Measurements from ENCODE around the gene CARS1. TPM values are rescaled to one million over a fixed set of nuclear protein-coding genes. Genes with fewer than 3 reads are reported as not detected.

The CARS1 gene
- total and polyA plus RNA-seq, 2 of the 8 experiments (the other 6 are each of a cell fraction or from before 2014, with no cell fraction given), result 44.1 to 100 TPM

DNA sequence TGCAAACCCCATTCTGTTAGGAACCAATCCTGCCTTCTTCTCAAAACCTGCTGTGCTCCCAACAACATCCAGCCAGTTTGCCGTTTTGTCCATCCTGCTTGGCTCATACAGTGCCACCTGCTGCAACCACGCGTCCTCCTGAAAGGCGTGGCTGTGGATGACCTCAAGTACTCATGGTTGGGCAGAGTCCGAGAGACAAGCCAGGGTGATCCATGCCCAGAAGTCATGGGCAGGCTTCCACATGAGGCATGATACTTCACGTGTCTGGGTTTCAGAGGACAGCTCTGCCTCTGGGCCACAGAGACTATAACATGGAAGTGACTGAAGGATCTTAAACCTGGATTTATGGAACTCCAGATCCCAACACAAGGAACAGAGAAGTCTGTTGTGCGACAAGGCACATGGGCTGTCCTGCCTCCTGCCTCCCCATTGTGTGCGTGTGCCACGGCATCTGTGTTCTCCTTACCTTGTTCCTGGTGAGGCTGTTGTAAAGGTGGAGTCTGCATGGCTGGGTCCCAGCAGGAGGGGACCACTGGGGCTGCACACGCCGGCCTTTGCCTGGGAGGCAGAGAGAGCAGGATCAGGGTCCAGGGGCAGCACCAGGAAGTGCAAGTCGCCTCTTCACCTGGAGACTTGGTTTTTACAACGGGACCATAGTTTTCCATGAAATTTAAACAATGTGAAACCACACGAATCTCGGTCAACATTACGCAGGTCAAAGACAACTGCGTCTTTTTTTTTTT, 15.4 kb downstream of the CARS1 start:
- H2BK20ac ChIP-seq (ENCODE audit: low read length), result no peak overlapping the region
- no peak for TF ChIP-seq SIX5 (IDR thresholded peaks at IDR 0.05; ENCODE audit: low read depth, low read length)
- no peak for TF ChIP-seq PHF8 (conservative IDR thresholded peaks at IDR 0.05; ENCODE audit: low read depth, low read length)
- TF ChIP-seq GABPA (IDR thresholded peaks at IDR 0.05; ENCODE audit: borderline replicate concordance, insufficient read depth, low read length), result no peak
- TF ChIP-seq YY1 (IDR thresholded peaks at IDR 0.05; ENCODE audit: low read depth, low read length), result no peak
- no peak for TF ChIP-seq CTBP2 (IDR thresholded peaks at IDR 0.05; ENCODE audit: borderline replicate concordance, insufficient read depth, insufficient read length, low read length)
- no peak for TF ChIP-seq SAP30 (IDR thresholded peaks at IDR 0.05; ENCODE audit: insufficient read depth, insufficient replicate concordance, low read length)
- no peak for TF ChIP-seq POLR2A (IDR thresholded peaks at IDR 0.05; ENCODE audit: control extremely low read depth in 1 of 2, low read depth in 2 of 2, low read length in 2 of 2)
- no peak for TF ChIP-seq RBBP5 (IDR thresholded peaks at IDR 0.05; ENCODE audit: borderline replicate concordance, low read depth, low read length)
- TF ChIP-seq FOSL1 (IDR thresholded peaks at IDR 0.05; ENCODE audit: insufficient read depth, low read depth, low read length), result no peak
- TF ChIP-seq BCL11A (IDR thresholded peaks at IDR 0.05; ENCODE audit: low read depth in 2 of 2, low read length in 2 of 2), result no peak
- no peak for TF ChIP-seq HDAC6 (IDR thresholded peaks at IDR 0.05; ENCODE audit: low read depth, low read length)
- no peak for TF ChIP-seq MAFK (IDR thresholded peaks at IDR 0.05; ENCODE audit: low read depth, low read length)

More for the DNA sequence above, 15.4 kb downstream of the CARS1 start:
- Histone ChIP-seq H3K4ac (replicated peaks; ENCODE audit: insufficient read length, low read depth, low read length) (no peak overlapping the region), H4K8ac (ENCODE audit: extremely low read depth, insufficient read depth, low read length) (no peak overlapping the region), H3K4me1 (replicated peaks in 1 of 4; ENCODE audit: control insufficient read depth in 3 of 4, insufficient read depth in 4 of 4, low read length in 3 of 4) (peaks cover 0 to 3% (median 0%) of the 10 kb centered on the region in 4 experiments; a peak in 1 of 7 replicates), H2AFZ (ENCODE audit: low read length) (no peak overlapping the region), H2BK120ac (replicated peaks; ENCODE audit: low read depth, low read length) (no peak overlapping the region), H3K18ac (ENCODE audit: extremely low read depth, low read length) (no peak overlapping the region), H4K20me1 (replicated peaks in 1 of 2; ENCODE audit: control insufficient read depth in 1 of 2, insufficient read depth in 2 of 2, low read length in 2 of 2) (peaks cover 23 to 49% of the 10 kb centered on the region in 2 experiments), H3K4me3 (ENCODE audit: extremely low read depth in 1 of 4, insufficient read depth in 2 of 4, low read depth in 3 of 4, low read length in 4 of 4) (no peak overlapping the region), H3K27me3 (replicated peaks in 1 of 4; ENCODE audit: control insufficient read depth in 3 of 4, extremely low read depth in 1 of 4, insufficient read depth in 3 of 4, low read length in 3 of 4) (no peaks in the 10 kb centered on the region), H4K91ac (replicated peaks; ENCODE audit: insufficient read length, low read length) (no peak overlapping the region), H3K56ac (replicated peaks; ENCODE audit: insufficient read length, low read depth, low read length) (no peak overlapping the region), H3K36me3 (ENCODE audit: control insufficient read depth in 2 of 4, insufficient read depth in 4 of 4, low read length in 3 of 4) (peaks cover 8 to 62% (median 26%) of the 10 kb centered on the region in 4 experiments; a peak in 6 of 8 replicates), H2BK15ac (ENCODE audit: low read length) (no peak overlapping the region), H3K14ac (ENCODE audit: insufficient read length) (no peak overlapping the region), H2BK12ac (ENCODE audit: low read depth, low read length) (no peak overlapping the region), H3K9ac (replicated peaks in 1 of 4; ENCODE audit: extremely low read depth in 1 of 4, low read depth in 3 of 4, low read length in 3 of 4) (no peak overlapping the region), H3K79me1 (ENCODE audit: low read depth, low read length) (peaks cover 24% of the 10 kb centered on the region), H3K27ac (ENCODE audit: low read depth, low read length) (no peak overlapping the region), H3K23ac (ENCODE audit: insufficient read length) (no peak overlapping the region), H3K79me2 (ENCODE audit: control insufficient read depth in 1 of 2, insufficient read depth in 2 of 2, low read length in 2 of 2) (peaks cover 0 to 50% of the 10 kb centered on the region in 2 experiments; a peak in 2 of 4 replicates), H3K9me3 (ENCODE audit: insufficient read depth in 2 of 2, low read depth in 1 of 2, low read length in 1 of 2) (no peaks in the 10 kb centered on the region), H2AK5ac (ENCODE audit: low read depth, low read length) (no peak overlapping the region), H3K23me2 (ENCODE audit: low read depth, low read length) (no peaks in the 10 kb centered on the region), H4K5ac (ENCODE audit: insufficient read length, low read depth, low read length) (no peak overlapping the region), H2BK5ac (ENCODE audit: low read depth, low read length) (0 out of 2 replicates have a peak overlapping the region, but pooled peaks have one; percentile 2), H3K4me2 (ENCODE audit: insufficient read depth in 1 of 2, low read depth in 2 of 2, low read length in 2 of 2) (no peak overlapping the region)
- ChIA-PET POLR2A (ENCODE audit: partially characterized antibody) (interaction anchor here (1.9 kb wide), 1 partner anchor 9 kb away, joined by 4 read pairs; no protein-coding TSS in a partner anchor), CTCF (ENCODE audit: partially characterized antibody) (interaction anchor here (1.3 to 20.3 kb wide), 2 partner anchors 10 to 47 kb away, joined by 3 to 434 read pairs; no protein-coding TSS in a partner anchor)
- DNase-seq (ENCODE audit: low read depth in 1 of 2, low spot score in 2 of 2) (no peak), FAIRE-seq (no peak)
- 95% methylated on average over 17 of the region's 17 CpGs; no CpG with 5 or more reads in 1 of the 2 experiments for WGBS, 2 experiments (ENCODE audit: extremely low coverage in 1 of 2, insufficient coverage in 1 of 2, insufficient read length in 1 of 2, insufficient replicate concordance in 2 of 2, low coverage in 1 of 2, low lambda C conversion rate in 2 of 2, missing lambda C conversion rate in 1 of 2)
